SIG-M5 treated with dmso at 0.1 percent for 504 hours (cell line): ENCODE results near the gene CPPED1.

Experiments used
- DNase-seq: peaks from one replicate; lab custom pipeline; 2025; ENCODE audit not compliant: unreplicated experiment; lab: John Stamatoyannopoulos, UW

The CPPED1 gene

GRCh38 chr16:12685806-12686205, 117.9 kb downstream of the CPPED1 start:
- DNase-seq: no peak

DNA sequence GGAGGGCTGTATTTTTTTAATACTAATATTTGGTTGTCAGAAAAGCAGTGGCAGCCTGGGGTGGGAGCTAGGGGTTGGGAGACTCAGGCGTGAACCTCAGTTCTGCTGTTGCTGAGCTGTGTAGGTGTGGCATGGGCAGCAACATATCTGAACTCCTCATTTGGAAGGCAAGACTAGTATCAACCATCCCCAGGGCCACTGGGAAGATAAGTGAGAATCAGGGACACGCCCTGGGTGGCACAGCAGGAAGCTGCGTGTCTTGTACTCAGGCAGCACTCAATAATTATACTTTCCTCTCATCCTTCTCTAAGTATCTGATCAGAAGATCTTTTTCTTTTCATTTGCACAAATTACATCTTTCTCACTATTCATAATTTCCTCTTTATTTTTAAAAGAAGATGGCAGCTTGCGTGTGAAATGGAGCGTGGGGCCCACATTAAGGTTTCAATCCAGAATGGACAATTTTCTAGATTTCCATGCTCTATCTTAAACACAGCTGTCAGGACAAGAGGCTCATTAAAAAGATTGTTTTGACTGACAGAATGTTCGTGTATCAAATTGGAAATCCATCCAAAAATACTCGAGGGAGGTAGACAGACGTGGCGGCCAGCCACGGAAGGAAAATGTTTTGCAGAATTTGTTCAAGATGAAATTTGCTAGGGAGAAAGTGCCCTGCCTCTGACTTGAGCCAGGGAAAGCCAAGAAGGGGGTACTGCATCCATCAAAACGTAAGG, 121.1 kb downstream of the CPPED1 start:
- DNase-seq: no peak

GRCh38 chr16:12681653-12682052, 122.0 kb downstream of the CPPED1 start:
- DNase-seq: no peak

DNA sequence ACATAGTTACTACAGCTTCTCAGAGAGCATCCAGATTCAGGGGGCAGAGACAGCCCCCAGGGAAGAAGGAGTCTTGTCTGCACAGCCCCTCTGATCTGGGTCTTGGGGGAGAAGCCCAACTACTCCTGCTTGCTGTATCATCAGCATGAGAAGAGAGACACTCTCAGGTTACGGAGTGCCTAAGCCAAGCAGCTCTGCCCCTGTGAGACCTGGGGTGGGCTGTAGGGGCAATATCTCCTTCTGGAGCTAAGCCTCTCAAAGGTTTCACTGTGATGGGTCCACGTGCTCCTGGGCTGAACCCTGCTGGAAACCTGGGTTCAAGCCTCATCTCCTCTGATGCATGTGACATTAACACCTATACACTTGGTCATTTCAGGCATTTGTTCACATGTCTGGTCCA, 123.2 kb downstream of the CPPED1 start:
- no peak for DNase-seq

GRCh38 chr16:12679660-12680272, 123.9 kb downstream of the CPPED1 start:
- no peak for DNase-seq

GRCh38 chr16:12678983-12679382, 124.7 kb downstream of the CPPED1 start:
- no peak for DNase-seq

- no peak for DNase-seq
Observed at GRCh38 chr16:12677502-12677901, 126.2 kb downstream of the CPPED1 start.

DNA sequence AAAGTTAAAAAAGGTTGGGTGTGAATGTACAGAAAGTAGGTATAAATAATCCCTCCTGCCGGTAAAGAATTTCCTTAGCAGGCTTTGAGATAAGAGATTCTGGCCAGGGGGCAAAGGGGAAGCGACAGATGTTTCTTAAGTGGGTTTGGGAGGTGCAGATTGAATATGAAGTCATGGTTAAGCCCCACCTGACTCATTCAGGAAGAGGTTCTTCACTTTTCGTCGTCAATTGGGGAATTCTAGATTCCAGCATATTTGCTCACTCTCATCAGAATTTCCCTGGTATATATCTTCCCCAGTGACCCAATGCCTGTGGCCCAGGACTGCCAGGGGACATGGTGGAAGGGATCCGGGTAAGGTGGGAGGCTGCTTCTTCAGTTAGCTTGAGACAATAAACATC, 127.8 kb downstream of the CPPED1 start:
- no peak for DNase-seq

GRCh38 chr16:12675046-12675445, 128.6 kb downstream of the CPPED1 start:
- DNase-seq: no peak

DNA sequence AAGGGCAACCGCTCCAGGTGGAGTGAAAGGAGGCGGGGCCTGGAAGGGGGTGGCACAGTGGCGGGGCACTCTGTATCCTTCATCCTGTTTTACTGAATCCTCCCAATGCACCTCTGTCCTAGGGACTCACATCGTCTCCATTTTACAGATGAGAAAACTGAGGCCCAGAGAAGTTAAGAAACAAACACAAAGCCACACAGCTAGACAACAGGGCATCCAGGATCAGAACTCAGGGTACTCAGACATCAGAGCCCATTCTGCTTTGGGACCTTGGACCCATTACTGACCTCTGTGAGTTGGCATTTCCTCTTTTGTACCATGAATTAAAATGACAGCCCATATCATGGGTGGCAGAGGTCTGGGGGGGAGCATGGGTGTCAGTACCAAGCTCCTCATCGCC, 129.2 kb downstream of the CPPED1 start:
- no peak for DNase-seq

GRCh38 chr16:12674071-12674470, 129.6 kb downstream of the CPPED1 start:
- no peak for DNase-seq

DNA sequence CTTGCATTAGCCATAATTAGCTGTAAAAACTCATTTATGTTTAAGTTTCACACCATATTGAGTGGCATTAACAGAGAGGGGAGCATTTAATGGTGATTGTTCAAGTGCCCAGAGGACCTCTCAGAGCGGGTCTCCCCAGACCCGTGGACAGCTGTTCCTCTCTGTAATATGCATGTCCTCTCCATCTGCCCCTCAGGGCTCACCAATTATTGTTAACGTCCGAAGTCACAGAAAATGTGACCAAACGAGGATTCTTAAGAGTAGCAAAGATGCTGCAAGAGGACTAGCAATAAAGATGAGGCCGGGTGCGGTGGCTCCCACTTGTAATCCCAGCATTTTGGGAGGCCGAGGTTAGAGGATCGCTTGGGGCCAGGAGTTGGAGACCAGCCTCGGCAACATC, 130.2 kb downstream of the CPPED1 start:
- DNase-seq: no peak

GRCh38 chr16:12672986-12673385, 130.7 kb downstream of the CPPED1 start:
- DNase-seq: no peak

GRCh38 chr16:12669908-12670307, 133.8 kb downstream of the CPPED1 start:
- no peak for DNase-seq

GRCh38 chr16:12667909-12668308, 135.8 kb downstream of the CPPED1 start:
- DNase-seq: no peak

DNA sequence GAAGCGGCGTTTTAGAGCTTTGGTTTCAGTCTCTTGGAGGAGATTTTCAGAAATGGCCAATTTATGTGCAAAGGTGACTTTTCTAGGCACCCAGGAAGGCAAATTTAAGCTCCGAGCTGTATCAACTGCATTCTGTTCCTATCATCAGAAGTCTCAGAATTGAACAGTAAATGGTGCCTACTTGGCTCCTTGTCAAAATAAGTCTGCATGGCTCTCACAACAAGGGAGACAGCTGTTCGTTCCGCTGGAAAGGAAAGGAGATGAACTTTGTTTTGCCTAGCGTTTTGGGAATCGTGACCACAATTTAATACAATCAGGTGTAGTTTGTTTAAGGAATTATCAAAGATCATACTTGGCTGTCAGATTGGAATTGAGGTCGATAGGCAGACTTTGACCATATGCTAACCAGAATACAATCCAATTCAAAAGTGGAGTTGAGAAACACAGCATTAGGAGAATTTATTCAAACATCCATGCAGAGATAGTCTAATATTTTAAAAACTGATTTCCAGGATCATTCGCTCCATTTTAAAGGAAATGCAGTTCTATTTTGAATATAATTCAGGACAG, 139.4 kb downstream of the CPPED1 start:
- no peak for DNase-seq

GRCh38 chr16:12661656-12662172, 142.0 kb downstream of the CPPED1 start:
- DNase-seq: no peak

DNA sequence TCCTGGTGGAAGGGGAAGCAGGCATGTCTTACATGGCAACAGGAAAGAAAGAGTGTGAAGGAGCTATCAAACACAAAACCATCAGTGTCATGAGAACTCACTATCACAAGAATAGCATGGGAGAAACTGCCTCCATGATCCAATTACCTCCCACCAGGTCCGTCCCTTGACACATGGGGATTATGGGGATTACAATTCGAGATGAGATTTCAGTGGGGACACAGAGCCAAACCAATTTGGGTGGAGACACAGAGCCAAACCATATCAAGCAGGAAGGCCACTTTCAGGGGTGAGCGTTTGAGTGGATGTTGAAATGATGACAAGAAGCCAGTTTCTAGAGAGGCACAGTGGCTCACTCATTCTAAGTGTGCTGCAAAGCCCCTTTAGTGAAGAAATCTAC, 143.8 kb downstream of the CPPED1 start:
- no peak for DNase-seq

DNA sequence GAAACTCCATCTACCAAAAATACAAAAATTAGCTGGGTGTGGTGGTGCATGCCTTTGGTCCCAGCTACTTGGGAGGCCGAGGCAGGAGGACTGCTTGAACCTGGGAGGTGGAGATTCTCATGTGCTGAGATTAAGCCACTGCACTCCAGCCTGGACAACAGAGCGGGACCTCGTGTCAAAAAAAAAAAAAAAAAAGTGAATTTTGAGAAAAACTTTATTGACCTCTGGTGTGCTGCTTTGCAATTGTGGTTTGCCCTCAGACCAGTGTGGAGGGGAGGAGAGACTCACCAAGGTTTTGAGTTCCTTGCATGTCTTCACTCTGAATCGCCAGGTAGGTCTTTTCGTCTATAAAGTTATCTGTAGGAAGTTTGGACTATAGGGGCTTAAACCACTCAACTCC, 145.2 kb downstream of the CPPED1 start:
- no peak for DNase-seq

- DNase-seq: no peak
Observed at GRCh38 chr16:12655537-12655936, 148.2 kb downstream of the CPPED1 start.

DNA sequence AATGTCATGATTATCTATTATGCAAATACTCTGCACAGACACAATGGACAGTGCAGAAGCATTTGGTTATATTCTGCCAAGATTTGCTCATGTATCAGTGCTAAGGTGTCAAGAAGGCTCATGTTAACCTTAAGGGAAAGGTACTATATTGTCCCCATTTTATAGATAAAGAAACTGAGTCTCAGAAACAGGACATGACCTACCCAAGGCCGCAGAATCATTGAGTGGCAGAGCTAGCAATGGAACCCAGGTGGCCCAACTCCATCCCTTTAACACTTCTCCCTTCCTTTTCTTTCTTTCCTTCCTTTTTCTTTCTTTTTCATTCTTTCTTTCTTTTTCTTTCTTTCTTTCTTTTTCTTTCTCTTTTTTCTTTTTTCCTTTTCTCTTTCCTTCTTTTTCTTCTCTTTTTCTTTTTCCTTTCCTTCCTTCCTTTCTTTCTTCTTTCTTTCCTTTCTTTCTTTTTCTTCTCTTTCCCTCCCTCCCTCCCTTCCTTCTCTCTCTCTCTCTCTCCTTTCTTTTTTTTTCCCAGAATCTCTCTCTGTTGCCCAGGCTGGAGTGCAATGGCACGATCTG, 149.8 kb downstream of the CPPED1 start:
- DNase-seq: no peak

DNA sequence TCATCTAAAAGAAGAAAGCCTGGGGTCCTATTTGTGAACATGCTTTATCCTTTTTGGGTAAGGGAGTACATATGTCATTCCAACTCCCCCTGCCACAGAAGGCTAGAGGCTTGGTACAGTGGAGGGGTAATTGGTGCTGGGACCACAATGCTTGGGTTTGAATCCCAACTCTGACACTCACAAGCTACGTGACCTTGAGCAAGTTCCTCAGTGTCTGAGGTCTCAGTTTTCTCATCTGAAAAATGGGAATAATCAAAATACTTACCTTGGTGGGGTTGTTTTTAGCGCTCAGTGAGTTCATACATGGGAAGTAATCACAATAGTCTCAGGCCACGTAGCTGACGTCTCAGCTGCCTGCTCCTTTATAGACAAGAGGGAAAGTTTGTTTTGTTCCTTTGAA, 150.8 kb downstream of the CPPED1 start:
- no peak for DNase-seq
